Measurements from ENCODE around the gene RELA.

- no peak for TF ChIP-seq EP300 (IDR thresholded peaks at IDR 0.05; ENCODE audit: borderline replicate concordance)
- TF ChIP-seq CEBPB (IDR thresholded peaks at IDR 0.05) = no peak
- TF ChIP-seq USF1 (IDR thresholded peaks at IDR 0.05) = no peak
- TF ChIP-seq CREB1 (IDR thresholded peaks at IDR 0.05; ENCODE audit: low read depth) = no peak
- TF ChIP-seq EGR1 (IDR thresholded peaks at IDR 0.05) = no peak
- no peak for TF ChIP-seq REST (IDR thresholded peaks at IDR 0.05; ENCODE audit: low read depth)
- TF ChIP-seq TAF1 (IDR thresholded peaks at IDR 0.05; ENCODE audit: low read depth) = no peak
- no peak for TF ChIP-seq FOXM1 (IDR thresholded peaks at IDR 0.05; ENCODE audit: borderline replicate concordance, low read depth)
Observed at GRCh38 chr11:65623177-65623576, 39.5 kb downstream of the RELA start.

Measured in Ishikawa (cell line).